Measurements from ENCODE around the gene ACTL10.

- TF ChIP-seq CTCF (IDR thresholded peaks at IDR 0.05) (no peak), EZH2 (IDR thresholded peaks at IDR 0.05; ENCODE audit: borderline replicate concordance, insufficient read depth, low read depth, low read length, poor library complexity, severe bottlenecking) (no peak)
Measured at GRCh38 chr20:33709905-33710541, 43.3 kb downstream of the ACTL10 start.
